ENCODE results near the gene TTC28.
"Not testable (repeated sequence)": the region's sequence is repeated elsewhere in the genome, so short reads cannot be mapped to it uniquely, and the experiment has no call there.

The TTC28 gene

DNA sequence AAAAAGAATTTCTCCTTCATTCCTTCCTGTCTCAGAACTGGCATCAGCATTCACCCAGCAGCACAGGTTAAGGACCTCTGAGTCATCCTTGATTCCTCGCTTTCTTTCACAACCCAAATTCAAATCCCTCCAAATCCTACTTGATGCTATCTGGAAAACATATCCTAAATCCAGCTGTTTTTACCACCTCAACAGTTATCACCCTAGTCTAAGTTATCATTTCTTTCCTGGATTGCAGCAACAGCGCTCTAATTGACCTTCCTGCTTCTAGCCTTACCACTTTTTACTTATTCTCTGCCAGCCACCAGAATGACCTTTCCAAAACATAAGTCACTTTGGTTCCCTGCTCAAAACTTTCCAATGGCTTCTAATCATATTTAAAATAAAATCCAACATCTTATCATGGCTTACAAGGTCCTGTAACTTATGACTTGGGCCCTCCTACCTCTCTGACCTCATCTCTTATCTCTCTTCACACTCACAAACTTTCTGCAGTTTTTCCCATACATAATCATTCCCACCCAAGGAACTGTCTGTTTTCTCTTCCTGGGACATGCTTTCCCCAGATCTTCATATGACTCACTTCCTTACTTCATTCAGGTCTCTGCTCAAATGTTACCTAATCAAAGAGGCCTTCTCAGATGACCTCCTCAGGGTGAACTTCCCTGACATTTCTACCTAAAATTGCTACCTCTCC, 119.4 kb downstream of the TTC28 start:
- TF ChIP-seq, protein P1, sequence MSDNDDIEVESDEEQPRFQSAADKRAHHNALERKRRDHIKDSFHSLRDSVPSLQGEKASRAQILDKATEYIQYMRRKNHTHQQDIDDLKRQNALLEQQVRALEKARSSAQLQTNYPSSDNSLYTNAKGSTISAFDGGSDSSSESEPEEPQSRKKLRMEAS (IDR thresholded peaks at IDR 0.05; ENCODE audit: low read depth, low read length), result no peak
- TF ChIP-seq, protein P2, sequence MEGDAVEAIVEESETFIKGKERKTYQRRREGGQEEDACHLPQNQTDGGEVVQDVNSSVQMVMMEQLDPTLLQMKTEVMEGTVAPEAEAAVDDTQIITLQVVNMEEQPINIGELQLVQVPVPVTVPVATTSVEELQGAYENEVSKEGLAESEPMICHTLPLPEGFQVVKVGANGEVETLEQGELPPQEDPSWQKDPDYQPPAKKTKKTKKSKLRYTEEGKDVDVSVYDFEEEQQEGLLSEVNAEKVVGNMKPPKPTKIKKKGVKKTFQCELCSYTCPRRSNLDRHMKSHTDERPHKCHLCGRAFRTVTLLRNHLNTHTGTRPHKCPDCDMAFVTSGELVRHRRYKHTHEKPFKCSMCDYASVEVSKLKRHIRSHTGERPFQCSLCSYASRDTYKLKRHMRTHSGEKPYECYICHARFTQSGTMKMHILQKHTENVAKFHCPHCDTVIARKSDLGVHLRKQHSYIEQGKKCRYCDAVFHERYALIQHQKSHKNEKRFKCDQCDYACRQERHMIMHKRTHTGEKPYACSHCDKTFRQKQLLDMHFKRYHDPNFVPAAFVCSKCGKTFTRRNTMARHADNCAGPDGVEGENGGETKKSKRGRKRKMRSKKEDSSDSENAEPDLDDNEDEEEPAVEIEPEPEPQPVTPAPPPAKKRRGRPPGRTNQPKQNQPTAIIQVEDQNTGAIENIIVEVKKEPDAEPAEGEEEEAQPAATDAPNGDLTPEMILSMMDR (IDR thresholded peaks at IDR 0.05; ENCODE audit: low read depth, low read length), result no peak
- no peak for TF ChIP-seq POLR2A (IDR thresholded peaks at IDR 0.05; ENCODE audit: extremely low read depth, insufficient read length)
- no peak for TF ChIP-seq MYC (IDR thresholded peaks at IDR 0.05; ENCODE audit: low read depth, low read length)
- DNase-seq (ENCODE audit: low read depth), result peak; percentile 9
- no peak overlapping the region for H3K4me3 ChIP-seq (ENCODE audit: low read depth, low read length)

DNA sequence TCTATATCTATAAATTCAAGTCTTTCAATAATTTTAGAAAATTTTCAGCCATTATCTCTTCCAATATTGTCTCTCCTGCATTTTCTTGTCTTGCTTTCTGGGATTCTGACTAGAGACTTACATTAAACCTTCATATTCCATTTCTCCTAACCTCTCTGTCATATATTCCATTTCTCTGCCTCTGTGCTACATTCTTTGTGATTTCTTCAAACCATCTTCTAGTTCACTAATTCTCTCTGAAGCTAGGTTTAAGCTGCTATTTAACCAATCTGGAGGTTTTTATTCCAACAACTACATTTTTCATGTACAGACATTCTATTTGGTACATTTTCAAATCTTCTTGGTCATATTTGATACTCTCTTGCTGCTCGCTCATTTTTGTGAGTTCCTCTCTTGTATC, 122.5 kb downstream of the TTC28 start:
- no peak overlapping the region for H3K4me3 ChIP-seq (ENCODE audit: low read depth, low read length)
- DNase-seq (ENCODE audit: low read depth), result no peak
- no peak for TF ChIP-seq POLR2A (IDR thresholded peaks at IDR 0.05; ENCODE audit: extremely low read depth, insufficient read length)
- TF ChIP-seq, protein P2 (IDR thresholded peaks at IDR 0.05; ENCODE audit: low read depth, low read length), result no peak
- no peak for TF ChIP-seq MYC (IDR thresholded peaks at IDR 0.05; ENCODE audit: low read depth, low read length)
- TF ChIP-seq, protein P1 (IDR thresholded peaks at IDR 0.05; ENCODE audit: low read depth, low read length), result no peak

DNA sequence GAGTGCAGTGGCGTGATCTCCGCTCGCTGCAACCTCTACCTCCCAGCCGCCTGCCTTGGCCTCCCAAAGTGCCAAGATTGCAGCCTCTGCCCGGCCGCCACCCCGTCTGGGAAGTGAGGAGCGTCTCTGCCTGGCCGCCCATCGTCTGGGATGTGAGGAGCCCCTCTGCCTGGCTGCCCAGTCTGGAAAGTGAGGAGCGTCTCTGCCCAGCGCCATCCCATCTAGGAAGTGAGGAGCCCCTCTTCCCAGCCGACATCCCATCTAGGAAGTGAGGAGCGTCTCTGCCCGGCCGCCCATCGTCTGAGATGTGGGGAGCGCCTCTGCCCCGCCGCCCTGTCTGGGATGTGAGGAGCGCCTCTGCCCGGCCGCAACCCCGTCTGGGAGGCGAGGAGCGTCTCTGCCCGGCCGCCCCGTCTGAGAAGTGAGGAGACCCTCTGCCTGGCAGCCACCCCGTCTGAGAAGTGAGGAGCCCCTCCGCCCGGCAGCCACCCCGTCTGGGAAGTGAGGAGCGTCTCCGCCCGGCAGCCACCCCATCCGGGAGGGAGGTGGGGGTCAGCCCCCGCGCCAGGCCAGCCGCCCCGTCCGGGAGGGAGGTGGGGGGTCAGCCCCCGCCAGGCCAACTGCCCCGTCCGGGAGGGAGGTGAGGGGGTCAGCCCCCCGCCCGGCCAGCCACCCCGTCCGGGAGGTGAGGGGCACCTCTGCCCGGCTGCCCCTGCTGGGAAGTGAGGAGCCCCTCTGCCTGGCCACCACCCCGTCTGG, 126.4 kb downstream of the TTC28 start:
- not testable (repeated sequence) for H3K4me3 ChIP-seq (ENCODE audit: low read depth, low read length); DNase-seq (ENCODE audit: low read depth)

DNA sequence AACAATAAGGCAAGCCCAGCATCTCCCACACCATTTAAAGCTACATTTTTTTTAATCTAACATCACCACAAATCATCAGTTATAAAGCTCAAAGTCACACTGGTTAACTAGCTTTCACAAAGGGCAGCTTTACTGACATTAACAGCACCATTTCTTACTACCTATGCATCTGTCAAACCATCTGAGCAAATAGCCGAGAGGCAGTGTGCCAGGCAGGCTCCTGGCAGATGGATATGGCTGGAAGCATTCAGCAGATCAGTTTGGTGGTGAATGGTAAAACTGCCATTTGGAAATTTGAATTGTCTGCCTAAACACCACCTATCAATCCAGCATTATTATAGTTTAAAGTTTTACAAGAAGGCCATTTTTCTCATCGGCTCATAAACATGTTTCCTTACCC, 131.2 kb downstream of the TTC28 start:
- no peak for TF ChIP-seq MYC (IDR thresholded peaks at IDR 0.05; ENCODE audit: low read depth, low read length)
- TF ChIP-seq POLR2A (IDR thresholded peaks at IDR 0.05; ENCODE audit: extremely low read depth, insufficient read length), result no peak
- TF ChIP-seq, protein P2 (IDR thresholded peaks at IDR 0.05; ENCODE audit: low read depth, low read length), result no peak
- TF ChIP-seq, protein P1 (IDR thresholded peaks at IDR 0.05; ENCODE audit: low read depth, low read length), result no peak
- H3K4me3 ChIP-seq (ENCODE audit: low read depth, low read length), result no peak overlapping the region
- DNase-seq (ENCODE audit: low read depth), result no peak

DNA sequence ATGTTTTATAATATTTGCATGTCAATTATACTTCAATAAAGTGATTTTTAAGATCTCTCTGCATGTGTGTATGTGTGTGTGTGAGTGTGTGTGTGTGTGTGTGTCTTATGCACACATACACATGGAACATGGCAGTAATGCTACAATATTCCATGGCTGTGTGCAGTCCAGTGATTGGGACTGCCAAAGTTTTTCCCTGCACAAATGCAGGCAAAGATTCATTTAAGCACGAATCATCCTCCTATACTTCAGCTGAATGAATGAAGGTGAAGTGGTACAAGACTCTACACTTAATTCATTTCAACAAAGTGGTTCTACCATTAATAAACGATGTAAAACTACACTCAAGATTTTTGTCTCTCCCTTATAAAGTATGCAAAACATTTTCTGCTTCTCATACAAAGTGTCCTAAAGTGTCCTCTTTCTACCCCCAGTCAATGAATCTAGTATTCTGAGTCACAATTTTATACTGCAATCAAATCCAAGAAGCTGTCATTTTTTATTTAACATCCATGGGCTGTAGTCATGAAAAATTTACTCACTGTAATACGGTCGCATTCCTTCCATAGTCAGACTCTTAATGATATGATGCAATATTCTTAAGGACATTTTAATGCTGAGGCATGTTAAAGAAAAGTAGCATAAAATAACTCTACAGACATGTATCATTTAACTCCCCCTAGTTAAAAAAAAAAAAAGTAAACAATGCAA, 132.4 kb downstream of the TTC28 start:
- TF ChIP-seq, protein P1 (IDR thresholded peaks at IDR 0.05; ENCODE audit: low read depth, low read length), result no peak
- TF ChIP-seq POLR2A (IDR thresholded peaks at IDR 0.05; ENCODE audit: extremely low read depth, insufficient read length), result no peak
- TF ChIP-seq MYC (IDR thresholded peaks at IDR 0.05; ENCODE audit: low read depth, low read length), result no peak
- TF ChIP-seq, protein P2 (IDR thresholded peaks at IDR 0.05; ENCODE audit: low read depth, low read length), result no peak
- H3K4me3 ChIP-seq (ENCODE audit: low read depth, low read length), result no peak overlapping the region
- no peak for DNase-seq (ENCODE audit: low read depth)

DNA sequence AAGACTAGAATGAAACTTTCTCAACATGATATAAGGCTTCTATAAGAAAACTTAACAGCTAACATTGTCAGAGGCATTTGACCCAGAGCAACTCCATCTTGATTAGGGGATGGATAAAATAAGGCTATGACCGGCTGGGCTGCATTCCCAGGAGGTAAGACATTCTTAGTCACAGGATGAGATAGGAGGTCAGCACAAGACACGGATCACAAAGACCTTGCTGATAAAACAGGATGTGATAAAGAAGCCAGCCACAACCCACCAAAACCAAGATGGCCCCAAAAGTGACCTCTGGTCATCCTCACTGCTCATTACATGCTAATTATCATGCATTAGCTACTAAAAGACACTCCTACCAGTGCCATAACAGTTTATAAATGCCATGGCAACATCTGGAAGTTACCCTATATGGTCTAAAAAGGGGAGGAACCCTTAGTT, 135.2 kb downstream of the TTC28 start:
- no peak for DNase-seq (ENCODE audit: low read depth)
- no peak overlapping the region for H3K4me3 ChIP-seq (ENCODE audit: low read depth, low read length)
- TF ChIP-seq, protein P1 (IDR thresholded peaks at IDR 0.05; ENCODE audit: low read depth, low read length), result no peak
- TF ChIP-seq MYC (IDR thresholded peaks at IDR 0.05; ENCODE audit: low read depth, low read length), result no peak
- TF ChIP-seq POLR2A (IDR thresholded peaks at IDR 0.05; ENCODE audit: extremely low read depth, insufficient read length), result no peak
- TF ChIP-seq, protein P2 (IDR thresholded peaks at IDR 0.05; ENCODE audit: low read depth, low read length), result no peak

All from NB4 (cell line).